Stomach (tissue), 9 donors: ENCODE measurements around the gene MLLT11. TPM values are rescaled to one million over a fixed set of nuclear protein-coding genes. Genes with fewer than 3 reads are reported as not detected.
A peak's percentile ranks its signal among the peaks of the same experiment; 100 is the strongest.

ENCODE experiments used
- DNase-seq, 2 donors: peaks; one replicate each; pipeline versions ENCODE4 v3.0.0 to v3.0.0-alpha.2; 2013 to 2019
- H3K27ac ChIP-seq, 5 donors: fragments of 200-600 bp in 4 of 5; sonication (generic) in 4 of 5; one replicate each; pipeline ENCODE4 v1.5.1; 2013 to 2019; ENCODE audit warnings: mild to moderate bottlenecking in 1 of 5, moderate library complexity in 1 of 5
- H3K27me3 ChIP-seq, 3 donors: fragments of 200-600 bp; sonication (generic); one replicate each; pipeline ENCODE4 v1.5.1; 2017 to 2019; ENCODE audit warnings: mixed run types in 1 of 3
- H3K36me3 ChIP-seq, 4 donors: fragments of 200-600 bp; sonication (generic); 1 replicate in 3 of 4; 2 replicates in 1 of 4; pipeline ENCODE4 v1.5.1; 2016 to 2019
- H3K4me1 ChIP-seq, 4 donors: fragments of 200-600 bp; sonication (generic); one replicate each; pipeline ENCODE4 v1.5.1; 2016 to 2019
- H3K4me3 ChIP-seq, 4 donors: fragments of 200-600 bp; sonication (generic) in 3 of 4; one replicate each; pipeline ENCODE4 v1.5.1; 2016 to 2019; ENCODE audit warnings: mild to moderate bottlenecking in 1 of 4
- H3K9me3 ChIP-seq, 4 donors: fragments of 200-600 bp; sonication (generic); one replicate each; pipeline ENCODE4 v1.5.1; 2016 to 2019
- CTCF ChIP-seq, 7 experiments: fragments of 450-650 bp in 4 of 7; fragments of 200-600 bp in 3 of 7; sonication (generic) in 3 of 7; IDR thresholded peaks; one replicate each; pipeline ENCODE4 v1.5.1; 2016 to 2019; ENCODE audit warnings: antibody characterized with exemption in 7 of 7, control low read depth in 2 of 7, mild to moderate bottlenecking in 1 of 7
- EP300 ChIP-seq: sonication (generic); formaldehyde crosslinking; IDR thresholded peaks from one replicate; pipeline ENCODE4 v1.6.1; 2017; ENCODE audit warnings: antibody characterized with exemption
- POLR2A ChIP-seq, 4 donors: fragments of 450-650 bp; IDR thresholded peaks; one replicate each; pipeline ENCODE4 v1.6.1; 2016; ENCODE audit warnings: antibody characterized with exemption in 4 of 4, control low read depth in 2 of 4, mild to moderate bottlenecking in 1 of 4, moderate library complexity in 1 of 4
- POLR2AphosphoS5 ChIP-seq, 3 donors: sonication (generic); formaldehyde crosslinking; IDR thresholded peaks; one replicate each; pipeline ENCODE4 v1.6.1; 2016; ENCODE audit warnings: antibody characterized with exemption in 3 of 3
- WGBS, 5 donors: extraction: QIAGEN DNeasy Blood & Tissue Kit in 3 of 5; methylation state at CpG; one replicate each; pipeline versions ENCODE4 v1.1.5 to v1.1.7; 2013 to 2018; 5-methylcytosine and 5-hydroxymethylcytosine counted together
- intact Hi-C: fragments of 100-400 bp; cut with DNase I; formaldehyde crosslinking; loops from one replicate; pipeline ENCODE4 v1.15.1; 2023; ENCODE audit warnings: low total_unique reads
- polyA plus RNA-seq, 3 donors: library from polyadenylated mRNA; stranded (reverse); fragments of 200-250 nt; gene quantifications; one replicate each; pipeline ENCODE4 v1.2.3, GENCODE V29; 2013
- total RNA-seq, 5 donors: library from RNA; depleted of rRNA; stranded (reverse); fragments of >200 nt; gene quantifications; one replicate each; pipeline versions ENCODE4 v1.1.0 to v1.2.3, GENCODE V29; 2014 to 2016
- donor health status: healthy with polysubstance abuse.
- donor health status: Bipolar disorder and iron deficiency.
- donor health status: healthy.

Gene MLLT11
- total and polyA plus RNA-seq, 8 donors: 0.72 to 14.0 (median 1.9) TPM; not detected in 2

DNA sequence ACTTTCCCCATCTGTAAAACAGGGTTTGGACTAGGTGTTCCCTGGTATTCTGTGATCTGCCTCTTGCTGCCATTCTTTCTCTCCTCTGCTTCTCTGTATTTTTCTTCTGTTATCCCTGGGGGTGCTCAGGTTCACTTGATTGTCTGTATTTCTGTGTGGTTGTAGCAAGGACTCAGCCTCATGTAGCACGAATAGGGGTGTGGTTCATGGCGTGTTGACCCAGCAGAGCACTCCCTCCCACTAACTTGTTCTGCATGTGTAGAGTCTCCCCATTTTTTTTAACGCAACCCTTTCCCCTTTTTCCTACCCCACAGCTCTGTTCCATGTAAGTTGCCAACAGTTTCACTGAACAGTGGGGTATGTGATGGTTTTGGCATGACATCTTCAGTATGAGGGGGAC, 25.0 kb upstream of the MLLT11 start:
- no peaks in the 10 kb centered on the region for H3K9me3 ChIP-seq
- WGBS, 5 donors: 34 to 77% (median 49%) methylated on average over 3 of the region's 3 CpGs

DNA sequence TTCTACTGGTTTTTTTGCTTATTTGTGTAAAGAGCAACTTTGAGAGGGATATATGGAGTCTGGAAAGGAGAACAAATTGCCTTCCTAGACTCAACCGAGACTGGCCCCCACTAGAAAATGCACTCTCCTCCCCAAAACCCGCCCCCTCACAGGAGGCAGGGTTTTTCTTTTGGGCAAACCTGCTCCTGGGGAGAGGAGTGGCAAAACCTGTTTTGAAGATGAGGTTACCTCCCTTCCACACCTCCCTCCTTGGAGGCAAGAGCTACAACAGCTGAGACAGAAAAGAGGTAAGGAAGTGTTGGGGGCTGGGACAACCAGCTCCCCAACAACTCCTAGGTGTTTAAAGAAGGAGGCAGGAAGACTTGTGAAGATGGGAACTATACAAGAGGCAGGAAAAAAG, 23.8 kb upstream of the MLLT11 start, which contains the start of gene BNIPL:
BNIPL (plus strand) TSS at position 231 of the 400 bp plus-strand sequence; CDS start at position 371, 140 bp downstream.
- Histone ChIP-seq H3K36me3 (peaks cover 22 to 52% (median 40%) of the 10 kb centered on the region in 4 donors), H3K27ac (no peak within 1 kb of the TSS), H3K9me3 (no peaks in the 10 kb centered on the region), H3K4me1 (peaks cover 0 to 8% (median 0%) of the 10 kb centered on the region in 4 donors), H3K4me3 (no peak within 1 kb of the TSS), H3K27me3 (no peaks in the 10 kb centered on the region)
- intact Hi-C loops: no loop called here
- WGBS, 5 donors: 18 to 38% (median 26%) methylated on average over 2 of the region's 2 CpGs
- DNase-seq: peak in 1 of 2 donors; percentile 33
- TF ChIP-seq POLR2AphosphoS5 (IDR thresholded peaks at IDR 0.05) (no peak), CTCF (IDR thresholded peaks at IDR 0.05) (no peak), POLR2A (IDR thresholded peaks at IDR 0.05) (no peak)

More for the DNA sequence above, 25.0 kb upstream of the MLLT11 start:
- Histone ChIP-seq H3K36me3 (peaks cover 24 to 64% (median 52%) of the 10 kb centered on the region in 4 donors), H3K4me3 (no peak overlapping the region), H3K27me3 (no peaks in the 10 kb centered on the region), H3K4me1 (peaks cover 0 to 8% (median 0%) of the 10 kb centered on the region in 4 donors), H3K27ac (no peak overlapping the region)
- intact Hi-C loops: no loop called here
- TF ChIP-seq POLR2A (IDR thresholded peaks at IDR 0.05) (no peak), POLR2AphosphoS5 (IDR thresholded peaks at IDR 0.05) (no peak), EP300 (no peak), CTCF (IDR thresholded peaks at IDR 0.05) (no peak)
- peak in 1 of 2 donors; percentile 47 for DNase-seq

- Histone ChIP-seq H3K36me3 (peaks cover 19 to 45% (median 33%) of the 10 kb centered on the region in 4 donors), H3K27ac (no peak overlapping the region), H3K9me3 (no peaks in the 10 kb centered on the region), H3K4me3 (no peak overlapping the region), H3K27me3 (no peaks in the 10 kb centered on the region), H3K4me1 (peaks cover 0 to 8% (median 0%) of the 10 kb centered on the region in 4 donors)
- TF ChIP-seq POLR2AphosphoS5 (IDR thresholded peaks at IDR 0.05) (no peak), CTCF (IDR thresholded peaks at IDR 0.05) (no peak), EP300 (no peak), POLR2A (IDR thresholded peaks at IDR 0.05) (no peak)
- 50 to 72% (median 67%) methylated on average over 6 of the region's 6 CpGs for WGBS, 5 donors
- DNase-seq: no peak
- intact Hi-C loops: no loop called here
Observed at GRCh38 chr1:151037032-151037431, 23.2 kb upstream of the MLLT11 start.

DNA sequence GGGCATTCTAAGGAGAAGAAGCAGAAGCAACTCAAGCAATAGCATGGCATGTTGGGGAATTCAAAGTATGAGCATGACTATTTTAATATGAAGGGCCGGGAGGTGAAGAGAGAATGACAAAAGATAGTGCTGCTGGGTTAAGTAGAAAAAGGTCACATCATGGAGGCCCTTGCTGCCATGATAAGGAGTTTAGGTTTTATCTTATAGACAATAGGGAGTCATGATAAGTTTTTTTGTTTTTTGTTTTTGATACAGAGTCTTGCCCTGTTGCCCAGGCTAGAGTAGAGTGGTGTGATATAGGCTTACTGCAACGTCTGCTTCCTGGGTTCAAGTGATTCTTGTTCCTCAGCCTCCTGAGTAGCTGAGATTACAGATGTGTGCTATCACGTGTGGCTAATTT, 20.7 kb upstream of the MLLT11 start:
- DNase-seq: no peak
- Histone ChIP-seq H3K36me3 (peaks cover 9 to 22% (median 11%) of the 10 kb centered on the region in 4 donors), H3K27me3 (no peaks in the 10 kb centered on the region), H3K4me3 (no peak overlapping the region), H3K4me1 (peaks cover 0 to 8% (median 0%) of the 10 kb centered on the region in 4 donors), H3K9me3 (no peaks in the 10 kb centered on the region), H3K27ac (no peak overlapping the region)
- 78 to 91% (median 85%) methylated on average over 3 of the region's 3 CpGs for WGBS, 5 donors
- no peak for TF ChIP-seq EP300
- TF ChIP-seq POLR2A (IDR thresholded peaks at IDR 0.05): no peak
- no peak for TF ChIP-seq CTCF (IDR thresholded peaks at IDR 0.05)
- no peak for TF ChIP-seq POLR2AphosphoS5 (IDR thresholded peaks at IDR 0.05)
- intact Hi-C loops: no loop called here
